ENCODE data around the gene GAS6. TPM values are rescaled to one million over a fixed set of nuclear protein-coding genes. Genes with fewer than 3 reads are reported as not detected.

GAS6 gene
- total and polyA plus RNA-seq, 2 donors (not counting 3 experiments of a cell fraction or from before 2014, with no cell fraction given) = 69.2 to 109 TPM

- no peak overlapping the region for H3K4me2 ChIP-seq (ENCODE audit: insufficient read depth, low read length)
- H3K4me1 ChIP-seq (ENCODE audit: control insufficient read depth, extremely low read depth, insufficient read depth, low read length) = peaks cover 14% of the 10 kb centered on the region
- H3K9me1 ChIP-seq (replicated peaks; ENCODE audit: control insufficient read depth, extremely low read depth, insufficient read depth, low read length) = no peaks in the 10 kb centered on the region
- no peaks in the 10 kb centered on the region for H3K27me3 ChIP-seq (ENCODE audit: control insufficient read depth in 2 of 2, insufficient read depth in 2 of 2, low read length in 2 of 2)
- H3K36me3 ChIP-seq (ENCODE audit: control insufficient read depth in 2 of 2, extremely low read depth in 1 of 2, insufficient read depth in 2 of 2, low read length in 2 of 2) = peaks cover 0 to 11% of the 10 kb centered on the region in 2 experiments
- dilution Hi-C loops (cut with MboI; ENCODE audit: extremely low pct_ligation_motif_present, low sequenced_read_pairs) (no loop called here), intact Hi-C loops (cut with micrococcal nuclease) (loop anchor here (1.0 kb wide), 1 partner anchor 10 kb away; no protein-coding TSS in a partner anchor)
- no peaks in the 10 kb centered on the region for H3K79me2 ChIP-seq (ENCODE audit: control insufficient read depth, insufficient read depth, low read length)
- FAIRE-seq (peak; percentile 44), DNase-seq (ENCODE audit: low read depth, low spot score) (no peak)
- H2AFZ ChIP-seq (ENCODE audit: low read depth, low read length) = no peak overlapping the region
- TF ChIP-seq POLR2A (IDR thresholded peaks at IDR 0.05; ENCODE audit: low read depth, low read length) (no peak), POLR2AphosphoS5 (IDR thresholded peaks at IDR 0.05; ENCODE audit: insufficient read depth, low read depth, low read length) (no peak), EZH2 (IDR thresholded peaks at IDR 0.05; ENCODE audit: borderline replicate concordance, low read depth, low read length, severe bottlenecking) (no peak), MYC (IDR thresholded peaks at IDR 0.05; ENCODE audit: low read depth, low read length) (no peak), CTCF (IDR thresholded peaks at IDR 0.05; ENCODE audit: extremely low read depth in 1 of 2, insufficient read depth in 1 of 2, low read depth in 1 of 2, low read length in 2 of 2) (no peak), FOS (IDR thresholded peaks at IDR 0.05; ENCODE audit: borderline replicate concordance, insufficient read depth, low read length) (no peak), GATA2 (IDR thresholded peaks at IDR 0.05; ENCODE audit: insufficient read depth, insufficient read length, low read depth, low read length) (no peak), MAX (IDR thresholded peaks at IDR 0.05; ENCODE audit: insufficient read depth, insufficient read length) (no peak), JUN (IDR thresholded peaks at IDR 0.05; ENCODE audit: borderline replicate concordance, insufficient read depth, insufficient read length, low read depth) (no peak)
- H3K9me3 ChIP-seq (replicated peaks; ENCODE audit: control insufficient read depth, insufficient read depth, low read length) = no peaks in the 10 kb centered on the region
- no peaks in the 10 kb centered on the region for H4K20me1 ChIP-seq (replicated peaks; ENCODE audit: control insufficient read depth, extremely low read depth, insufficient read depth, low read length)
- ChIA-PET POLR2A (no interaction called here), CTCF (interaction anchor here (1.8 to 2.0 kb wide), 2 partner anchors 10 to 18 kb away, joined by 4 to 8 read pairs; no protein-coding TSS in a partner anchor)
- peak overlapping the region; percentile 48 for H3K27ac ChIP-seq (ENCODE audit: insufficient read depth, low read depth, low read length)
- BruUV-seq (replicated peaks) = no TSS peak
- H3K9ac ChIP-seq (replicated peaks; ENCODE audit: extremely low read depth, insufficient read depth, low read length) = no peak overlapping the region
- no peak overlapping the region for H3K4me3 ChIP-seq (replicated peaks in 1 of 3; ENCODE audit: insufficient read depth in 1 of 3, low read depth in 1 of 3, low read length in 3 of 3)
Measured at GRCh38 chr13:113784645-113785024, 79.2 kb downstream of the GAS6 start.

Data from endothelial cell of umbilical vein (primary cell).